Measurements from ENCODE around the gene KCMF1. TPM values are rescaled to one million over a fixed set of nuclear protein-coding genes. Genes with fewer than 3 reads are reported as not detected.

The KCMF1 gene
- total and polyA plus RNA-seq, 10 of the 15 experiments (the other 5 are each of a cell fraction or from before 2014, with no cell fraction given) = 8.4 to 124 (median 43.0) TPM

GRCh38 chr2:84962917-84963316 lies 8.0 kb upstream of the KCMF1 start:
- FAIRE-seq = no peak
- CTCF ChIA-PET = interaction anchor here (1.0 kb wide), 1 partner anchor 52 kb away, joined by 3 read pairs; no protein-coding TSS in a partner anchor
- POLR2A ChIA-PET = interaction anchor here (1.2 kb wide), 1 partner anchor 16 kb away, joined by 4 read pairs; no protein-coding TSS in a partner anchor

More at GRCh38 chr2:84962917-84963316, 8.0 kb upstream of the KCMF1 start:
- H3K27me3 ChIP-seq (replicated peaks in 1 of 2; ENCODE audit: control insufficient read depth in 2 of 2, insufficient read depth in 2 of 2, low read length in 1 of 2) = no peaks in the 10 kb centered on the region
- no peak overlapping the region for H2AFZ ChIP-seq (ENCODE audit: control insufficient read depth, low read depth, low read length)
- no peak for DNase-seq (ENCODE audit: low read depth, low spot score)
- no peak overlapping the region; the same call in 1 of the 2 replicates for H3K27ac ChIP-seq (ENCODE audit: control insufficient read depth, insufficient read depth)
- in situ Hi-C loops (cut with MboI) (no loop called here), intact Hi-C loops (cut with micrococcal nuclease; ENCODE audit: unreplicated experiment) (no loop called here)
- H3K4me1 ChIP-seq (ENCODE audit: control insufficient read depth, insufficient read depth, low read length) = peaks cover 25% of the 10 kb centered on the region
- no peak overlapping the region for H3K4me2 ChIP-seq (ENCODE audit: control insufficient read depth, insufficient read depth)
- H3K79me2 ChIP-seq (ENCODE audit: control insufficient read depth, insufficient read depth, low read length) = peaks cover 24% of the 10 kb centered on the region
- no peaks in the 10 kb centered on the region for H3K9me3 ChIP-seq (replicated peaks; ENCODE audit: control insufficient read depth, insufficient read depth, low read length)
- RAD21 ChIA-PET (ENCODE audit: unreplicated experiment) = interaction anchor here (0.6 to 0.7 kb wide), 3 partner anchors 37 to 930 kb away, joined by 3 to 4 read pairs (median 3); no protein-coding TSS in a partner anchor
- BruUV-seq (replicated peaks) = no TSS peak
- H4K20me1 ChIP-seq (ENCODE audit: control insufficient read depth, insufficient read depth) = no peaks in the 10 kb centered on the region
- 94% methylated on average over 4 of the region's 4 CpGs for WGBS (ENCODE audit: insufficient coverage, insufficient replicate concordance, low lambda C conversion rate, missing lambda C conversion rate)
- SMC1A ChIA-PET (ENCODE audit: uncharacterized antibody, unreplicated experiment) = interaction anchor here (0.6 to 21.0 kb wide), 4 partner anchors 12 to 104 kb away, joined by 3 to 378 read pairs (median 4); no protein-coding TSS in a partner anchor
- no peak for ATAC-seq
- no peak overlapping the region for H3K4me3 ChIP-seq
- no peak overlapping the region for H3K9ac ChIP-seq (ENCODE audit: control insufficient read depth, insufficient read depth, low read length)
- peaks cover 4 to 9% of the 10 kb centered on the region in 2 experiments for H3K36me3 ChIP-seq (ENCODE audit: control insufficient read depth in 2 of 2, insufficient read depth in 2 of 2, low read length in 1 of 2)
- no peak for TF ChIP-seq POLR2A (IDR thresholded peaks at IDR 0.05; ENCODE audit: low read depth, low read length)
- TF ChIP-seq ZBTB11 (CRISPR knock-in tag; IDR thresholded peaks at IDR 0.05) = no peak
- TF ChIP-seq JUND (IDR thresholded peaks at IDR 0.05; ENCODE audit: low read depth, low read length) = no peak
- no peak for TF ChIP-seq FOXM1 (IDR thresholded peaks at IDR 0.05; ENCODE audit: low read depth, low read length)
- no peak for TF ChIP-seq HDAC2 (IDR thresholded peaks at IDR 0.05)
- no peak for TF ChIP-seq MXI1 (IDR thresholded peaks at IDR 0.05; ENCODE audit: low read depth, low read length)
- TF ChIP-seq TBL1XR1 (IDR thresholded peaks at IDR 0.05; ENCODE audit: low read depth, low read length) = no peak
- no peak for TF ChIP-seq ZNF592 (IDR thresholded peaks at IDR 0.05)
- no peak for TF ChIP-seq NFYB (IDR thresholded peaks at IDR 0.05; ENCODE audit: insufficient read depth, low read depth, low read length)
- no peak for TF ChIP-seq TARDBP (IDR thresholded peaks at IDR 0.05; ENCODE audit: borderline replicate concordance)
- no peak for TF ChIP-seq YBX1 (IDR thresholded peaks at IDR 0.05)
- TF ChIP-seq NR2C2 (IDR thresholded peaks at IDR 0.05; ENCODE audit: borderline replicate concordance, control insufficient read depth, insufficient read length, low read depth) = no peak
- no peak for TF ChIP-seq MYC (IDR thresholded peaks at IDR 0.05; ENCODE audit: insufficient read depth, insufficient read length, insufficient replicate concordance, low read length, severe bottlenecking)
